Activated CD4-positive, alpha-beta T cell treated with anti-CD3 and anti-CD28 coated beads, Interleukin-2, amount 50 U/mL, for 16 hours (primary cell): ENCODE data around the gene U2AF2.

ENCODE experiments used
- DNase-seq: peaks from one replicate; pipeline ENCODE4 v3.0.0-alpha.2; 2020

The U2AF2 gene

DNA sequence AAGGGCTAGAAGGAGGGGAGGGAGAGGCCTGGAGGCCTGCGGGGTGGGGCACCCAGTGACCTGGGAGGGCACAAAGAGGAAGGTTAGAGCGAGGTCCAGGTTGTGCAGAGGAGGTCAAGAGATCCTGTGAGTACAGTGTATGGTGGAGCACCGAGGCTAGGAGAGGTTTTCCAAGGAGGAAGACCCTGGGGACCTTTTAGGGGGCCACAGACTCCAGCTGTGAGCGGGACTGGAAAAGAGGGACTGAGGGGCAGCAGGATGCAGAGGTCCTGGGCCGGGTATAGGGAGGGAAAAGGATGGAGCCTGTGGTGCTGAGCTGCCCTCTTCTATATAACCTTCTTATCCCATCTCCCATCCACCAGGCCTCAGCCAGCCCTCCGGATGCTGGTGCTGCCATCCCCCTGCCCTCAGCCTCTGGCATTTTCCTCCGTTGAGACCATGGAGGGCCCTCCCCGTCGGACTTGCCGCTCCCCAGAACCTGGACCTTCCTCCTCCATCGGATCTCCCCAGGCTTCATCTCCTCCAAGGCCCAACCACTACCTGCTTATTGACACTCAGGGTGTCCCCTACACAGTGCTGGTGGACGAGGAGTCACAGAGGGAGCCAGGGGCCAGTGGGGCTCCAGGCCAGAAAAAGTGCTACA is 10.5 kb upstream of the U2AF2 start:
- DNase-seq = no peak

DNA sequence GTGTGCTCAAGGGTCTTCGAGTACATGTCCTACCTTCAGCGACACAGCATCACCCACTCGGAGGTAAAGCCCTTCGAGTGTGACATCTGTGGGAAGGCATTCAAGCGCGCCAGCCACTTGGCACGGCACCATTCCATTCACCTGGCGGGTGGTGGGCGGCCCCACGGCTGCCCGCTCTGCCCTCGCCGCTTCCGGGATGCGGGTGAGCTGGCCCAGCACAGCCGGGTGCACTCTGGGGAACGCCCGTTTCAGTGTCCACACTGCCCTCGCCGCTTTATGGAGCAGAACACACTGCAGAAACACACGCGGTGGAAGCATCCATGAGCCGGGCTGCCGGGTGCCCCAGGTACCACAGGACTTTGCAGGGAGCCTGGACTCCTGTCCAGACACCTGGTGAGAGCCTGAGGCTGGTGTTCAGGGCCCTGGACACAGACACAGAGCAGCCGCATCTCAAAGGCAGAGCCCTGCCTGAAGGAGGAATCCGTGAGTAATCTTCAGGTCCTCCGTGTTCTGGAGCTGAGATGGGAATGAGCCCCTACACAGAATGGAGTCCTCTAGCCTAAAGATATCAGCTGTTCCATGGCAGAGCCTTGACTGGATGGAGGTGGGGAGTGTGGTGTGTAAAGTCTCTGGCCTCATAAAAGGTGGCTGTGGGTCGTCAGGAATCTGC is 9.9 kb upstream of the U2AF2 start:
- DNase-seq = no peak

- no peak for DNase-seq
These were observed 9.3 kb upstream of the U2AF2 start for GRCh38 chr19:55645512-55645881.

- no peak for DNase-seq
These were observed 7.7 kb upstream of the U2AF2 start for GRCh38 chr19:55646889-55647731.

GRCh38 chr19:55647732-55648584 is 6.9 kb upstream of the U2AF2 start, which contains the start of gene CCDC106:
TSS of gene CCDC106 (plus strand) at chr19:55648212. CDS start at chr19:55649047, 835 bp downstream.
- DNase-seq = no peak

- DNase-seq = no peak
These were observed 6.1 kb upstream of the U2AF2 start for GRCh38 chr19:55648585-55649267.

GRCh38 chr19:55649268-55650125 is 5.3 kb upstream of the U2AF2 start:
- DNase-seq = no peak

DNA sequence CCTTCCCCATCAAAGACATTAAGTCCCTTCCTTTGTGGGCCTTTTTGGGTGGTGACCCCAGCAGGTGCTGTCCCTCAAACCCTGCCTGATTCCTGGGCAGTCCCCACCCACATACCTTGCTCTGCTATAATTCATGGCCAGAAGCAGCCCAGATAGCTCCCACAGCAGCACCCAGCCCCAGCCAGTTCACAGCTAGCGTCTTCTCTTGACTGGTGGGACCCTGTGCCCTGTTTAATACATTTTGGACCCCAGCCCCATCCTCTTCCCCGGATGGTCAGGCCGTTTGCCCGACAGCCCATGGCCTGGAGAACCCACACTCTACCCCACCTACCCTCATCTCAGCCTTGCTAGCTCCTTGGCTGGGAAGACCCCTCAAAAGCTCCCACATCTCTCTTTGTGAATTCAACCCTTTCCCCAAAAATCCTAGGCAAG is 4.7 kb upstream of the U2AF2 start:
- no peak for DNase-seq

GRCh38 chr19:55650602-55651230 is 4.1 kb upstream of the U2AF2 start:
- DNase-seq = no peak

DNA sequence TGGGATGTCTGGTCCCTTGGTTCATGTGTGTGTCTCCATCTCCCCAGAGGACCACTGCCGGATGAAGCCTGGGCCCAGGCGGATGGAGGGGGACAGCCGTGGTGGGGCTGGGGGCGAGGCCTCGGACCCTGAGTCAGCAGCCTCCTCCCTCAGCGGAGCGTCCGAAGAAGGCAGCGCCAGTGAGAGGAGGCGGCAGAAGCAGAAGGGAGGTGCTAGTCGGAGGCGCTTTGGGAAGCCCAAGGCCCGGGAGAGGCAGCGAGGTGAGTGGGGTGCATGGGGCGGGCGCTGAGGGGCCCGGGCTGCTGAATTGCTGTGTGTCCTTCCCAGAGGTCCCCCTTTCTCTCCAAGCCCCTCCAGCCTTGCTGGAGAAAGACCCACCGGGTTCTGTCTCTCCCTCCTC is 3.6 kb upstream of the U2AF2 start:
- no peak for DNase-seq

DNA sequence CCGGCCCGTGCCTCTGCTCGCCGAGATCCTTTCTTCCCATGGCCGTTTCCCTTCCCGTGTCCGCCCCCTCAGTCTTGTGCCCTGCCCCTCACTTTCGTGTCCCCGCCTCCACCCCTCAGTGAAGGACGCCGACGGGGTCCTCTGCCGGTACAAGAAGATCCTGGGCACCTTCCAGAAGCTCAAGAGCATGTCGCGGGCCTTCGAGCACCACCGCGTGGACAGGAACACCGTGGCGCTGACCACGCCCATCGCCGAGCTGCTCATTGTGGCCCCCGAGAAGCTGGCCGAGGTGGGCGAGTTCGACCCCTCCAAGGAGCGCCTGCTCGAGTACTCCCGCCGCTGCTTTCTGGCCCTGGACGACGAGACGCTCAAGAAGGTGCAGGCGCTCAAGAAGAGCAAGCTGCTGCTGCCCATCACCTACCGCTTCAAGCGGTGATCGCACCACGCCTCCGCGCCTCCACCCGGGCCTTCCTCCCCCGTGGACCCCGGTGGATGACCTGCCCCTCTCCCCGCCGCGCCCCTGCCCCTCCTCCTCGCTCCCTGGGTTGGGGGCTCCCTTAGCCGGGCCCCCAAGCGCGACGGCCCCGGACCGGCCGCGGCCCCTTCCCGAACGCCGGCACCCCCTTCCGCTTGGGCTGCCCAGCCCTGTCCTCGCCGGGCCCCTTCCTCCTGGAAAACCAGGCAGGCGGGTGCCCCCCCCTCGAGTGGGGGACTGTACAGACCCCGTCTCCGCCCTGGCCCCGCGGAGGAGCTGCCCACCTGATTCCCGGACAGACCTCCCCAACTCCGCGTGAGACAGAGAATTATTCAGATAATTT is 2.3 kb upstream of the U2AF2 start:
- no peak for DNase-seq

- DNase-seq = peak; percentile 99
These were observed 1.0 kb upstream of the U2AF2 start for GRCh38 chr19:55653651-55654322.

DNA sequence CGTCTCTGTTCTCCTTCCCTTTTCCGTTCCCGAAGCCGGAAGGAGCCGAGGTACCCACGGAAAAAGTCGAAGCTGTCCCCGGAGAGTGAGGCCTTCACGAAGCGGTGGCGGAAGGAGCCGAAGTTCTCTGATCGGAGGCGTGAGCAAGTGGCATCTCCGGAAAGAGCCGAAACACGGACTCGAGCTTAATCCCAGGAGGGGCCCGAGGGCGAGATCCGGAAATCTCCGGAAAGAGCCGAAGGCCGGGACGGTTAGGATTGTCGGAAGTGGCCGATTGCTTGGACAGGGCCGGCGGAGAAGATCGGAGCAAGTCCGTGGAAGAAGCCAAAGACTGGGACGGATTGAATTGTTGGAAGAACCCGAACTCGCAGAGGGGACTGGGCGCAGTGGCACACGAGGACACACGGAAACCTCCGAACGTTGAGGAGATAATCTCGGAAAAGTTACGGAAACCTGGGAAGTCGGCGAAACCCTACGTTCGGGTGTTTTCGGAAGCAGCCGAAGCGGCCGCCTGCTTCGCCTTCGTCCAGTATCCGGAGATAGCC is 440 bp upstream of the U2AF2 start:
- peak; percentile 100 for DNase-seq

DNA sequence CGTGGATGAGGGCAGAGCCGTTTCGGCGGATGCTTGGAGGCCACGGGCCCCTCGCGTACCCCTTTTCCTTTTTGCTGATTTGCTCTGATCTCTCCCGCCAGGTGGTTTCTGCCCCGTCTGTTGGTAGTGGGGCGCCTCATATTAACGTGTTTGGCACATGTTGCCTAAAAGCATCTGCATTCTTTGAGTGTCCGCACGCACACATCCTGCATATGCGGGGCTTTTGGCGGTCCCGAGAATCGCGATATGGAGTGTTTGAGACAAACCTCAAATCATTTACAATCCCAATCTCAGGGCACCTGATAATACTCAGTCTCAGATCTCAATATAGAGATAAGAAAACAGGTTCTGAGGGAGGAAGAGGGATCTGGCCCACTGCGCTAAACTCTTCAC is 809 bp downstream of the U2AF2 start:
- no peak for DNase-seq

DNA sequence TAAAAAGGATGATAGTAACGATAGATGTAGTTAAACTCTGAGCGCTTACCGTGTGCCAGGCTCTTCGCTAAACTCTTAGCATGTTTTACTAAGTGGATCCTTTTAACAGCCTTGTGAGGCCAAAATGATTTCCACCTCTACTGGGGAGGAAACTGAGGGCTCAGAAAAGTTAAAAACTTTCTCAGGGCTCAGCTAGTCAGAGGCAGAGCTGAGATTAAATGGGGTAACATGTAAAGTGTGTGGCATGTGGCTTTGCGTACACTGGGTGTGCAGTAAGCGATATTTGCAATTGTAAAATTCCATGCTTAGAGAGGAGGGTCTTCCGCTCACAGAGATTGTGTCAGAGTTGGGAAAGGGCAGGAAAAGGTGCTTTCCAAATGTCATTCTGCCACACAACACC is 1.7 kb downstream of the U2AF2 start:
- DNase-seq = no peak

DNA sequence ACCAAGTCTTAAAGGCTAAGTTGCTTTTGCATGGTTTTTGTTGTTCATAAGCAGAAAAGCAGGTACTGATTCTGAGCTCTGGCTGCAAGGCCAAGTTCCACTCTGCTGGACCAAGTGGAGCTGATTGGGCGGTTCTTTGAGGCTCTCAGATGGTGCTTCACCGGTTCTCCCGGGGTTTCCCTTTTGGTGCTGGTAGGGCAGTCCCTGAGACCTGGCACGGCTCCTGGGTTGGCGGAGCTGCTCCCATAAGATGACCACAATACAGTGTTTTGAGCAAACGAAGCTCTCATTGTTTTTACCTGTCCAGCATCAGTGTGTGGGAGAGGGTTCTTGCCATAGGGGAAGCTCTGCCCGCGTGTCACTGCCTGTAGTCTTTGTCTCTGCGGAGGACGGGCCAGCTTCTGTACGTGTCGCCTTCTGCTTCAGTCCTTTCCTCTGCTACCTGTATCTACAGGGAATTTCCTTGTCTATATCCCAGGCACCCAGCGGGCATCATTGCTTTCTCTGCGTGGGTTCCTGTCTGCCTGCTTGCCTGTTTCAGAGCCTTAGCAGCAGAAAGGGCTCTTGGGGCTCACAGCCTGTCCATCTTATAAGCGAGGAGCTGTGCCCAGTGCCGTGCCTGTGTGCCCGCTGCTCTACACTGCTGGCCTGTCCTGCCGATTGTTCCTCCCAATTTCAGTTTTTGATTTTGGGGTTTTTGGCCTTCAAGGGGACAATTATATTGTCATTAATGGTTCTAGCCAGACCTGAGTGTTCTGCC is 2.3 kb downstream of the U2AF2 start:
- DNase-seq = no peak

- DNase-seq = no peak
These were observed 4.1 kb downstream of the U2AF2 start for GRCh38 chr19:55658846-55659459.

DNA sequence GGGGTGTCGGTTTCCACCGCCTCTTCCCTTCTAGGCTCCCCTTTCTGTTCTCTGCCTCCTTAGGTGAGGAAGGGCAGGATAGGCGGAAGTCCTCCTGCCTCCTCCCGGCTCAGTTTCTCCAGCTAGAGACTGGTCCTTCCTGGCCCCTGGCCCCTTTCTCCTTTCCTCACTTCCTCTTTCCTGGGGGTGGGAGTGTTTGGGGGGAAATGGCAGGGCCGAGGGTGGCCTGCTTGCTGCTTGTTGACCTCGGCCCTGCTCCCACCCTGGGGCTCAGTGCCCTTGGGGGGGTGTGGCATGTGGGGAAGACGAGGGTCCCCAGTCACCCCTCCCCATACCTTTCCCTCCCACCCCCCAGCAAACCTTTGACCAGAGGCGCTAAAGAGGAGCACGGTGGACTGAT is 5.0 kb downstream of the U2AF2 start:
- no peak for DNase-seq
